Activated T-cell treated with anti-CD3 and anti-CD28 coated beads, Interleukin-2, amount 50 U/mL, for 72 hours (primary cell): ENCODE results near the gene ZSCAN4. TPM values are rescaled to one million over a fixed set of nuclear protein-coding genes. Genes with fewer than 3 reads are reported as not detected.
A peak's percentile ranks its signal among the peaks of the same experiment; 100 is the strongest.

Experiments
- ATAC-seq, 2 donors: fragments of 150-1000 bp; cut with Tn5 transposase; replicated peaks in 1 of 2; 2 replicates each; pipeline ENCODE4 v1.10.0; 2021; ENCODE audit warnings: moderate library complexity in 2 of 2, mild to moderate bottlenecking in 1 of 2
- DNase-seq, 2 donors: peaks; one replicate each; pipeline ENCODE4 v3.0.0; 2021 to 2022; ENCODE audit warnings: mixed read lengths in 1 of 2
- H3K27ac Mint-ChIP-seq: one replicate; pipeline ENCODE4 v1.8.0; 2022; ENCODE audit warnings: mild to moderate bottlenecking, moderate library complexity, mixed read lengths
- H3K27me3 Mint-ChIP-seq: one replicate; pipeline ENCODE4 v1.8.0; 2022; ENCODE audit warnings: low read depth, mixed read lengths
- H3K36me3 Mint-ChIP-seq, 2 donors: one replicate each; pipeline ENCODE4 v1.8.0; 2022; ENCODE audit warnings: mixed read lengths in 2 of 2, mild to moderate bottlenecking in 1 of 2; ENCODE audit not compliant: insufficient read depth in 2 of 2
- H3K4me1 Mint-ChIP-seq: one replicate; pipeline ENCODE4 v1.8.0; 2022; ENCODE audit warnings: low read depth, mixed read lengths
- H3K4me3 Mint-ChIP-seq, 2 donors: one replicate each; pipeline ENCODE4 v1.8.0; 2022; ENCODE audit warnings: mild to moderate bottlenecking in 2 of 2, mixed read lengths in 2 of 2, moderate library complexity in 2 of 2
- H3K9me3 Mint-ChIP-seq, 2 donors: one replicate each; pipeline ENCODE4 v1.8.0; 2022; ENCODE audit warnings: mixed read lengths in 2 of 2
- total RNA-seq, 2 donors: library from RNA; stranded (reverse); gene quantifications; one replicate each; pipeline ENCODE4 v1.2.3, GENCODE V29; 2022

The ZSCAN4 gene
- total RNA-seq, 2 donors from 2014 or later, result not detected

DNA sequence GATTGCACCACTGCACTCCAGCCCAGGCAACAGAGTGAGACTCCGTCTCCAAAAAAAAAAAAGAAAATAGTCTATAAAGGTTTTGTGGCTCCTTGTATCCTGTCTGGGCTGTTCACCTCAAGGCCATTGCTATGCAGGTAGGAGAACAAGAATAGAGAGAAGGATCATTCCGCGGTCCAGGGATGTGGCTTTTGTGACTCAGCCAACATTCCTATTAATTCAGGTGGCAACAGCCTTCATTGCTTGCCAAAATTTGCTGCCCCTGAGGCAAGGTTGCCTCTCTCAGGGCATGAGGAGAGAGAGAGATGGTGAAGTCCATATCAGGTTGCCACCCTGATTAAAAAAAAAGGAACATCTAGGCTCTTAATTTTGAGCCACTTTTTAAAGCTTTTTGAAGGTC, 21.0 kb downstream of the ZSCAN4 start:
- Mint-ChIP-seq H3K4me3 (no peak overlapping the region), H3K27me3 (no peaks in the 10 kb centered on the region), H3K9me3 (peaks cover 27 to 38% of the 10 kb centered on the region in 2 donors), H3K36me3 (peaks cover 64 to 77% of the 10 kb centered on the region in 2 donors), H3K4me1 (peaks cover 3% of the 10 kb centered on the region), H3K27ac (no peak overlapping the region)
- no peak for DNase-seq
- no peak for ATAC-seq

DNA sequence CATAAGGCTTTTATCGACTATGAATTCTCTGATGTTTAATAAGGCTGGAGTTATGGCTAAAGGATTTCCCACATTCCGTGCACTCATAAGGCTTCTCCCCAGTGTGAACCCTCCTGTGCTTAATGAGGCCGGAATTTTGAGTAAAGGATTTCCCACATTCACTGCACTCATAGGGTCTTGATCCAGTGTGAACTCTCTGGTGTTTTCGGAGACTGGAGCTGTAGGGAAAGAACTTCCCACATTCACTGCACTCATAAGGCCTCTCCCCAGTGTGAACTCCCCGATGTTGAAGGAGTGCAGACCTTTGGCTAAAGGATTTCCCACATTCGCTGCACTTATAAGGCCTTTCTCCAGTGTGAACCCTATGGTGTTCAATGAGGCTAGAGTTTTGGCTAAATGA, 32.9 kb downstream of the ZSCAN4 start:
- Mint-ChIP-seq H3K4me3 (no peak overlapping the region), H3K27me3 (no peaks in the 10 kb centered on the region), H3K36me3 (peaks cover 62 to 76% of the 10 kb centered on the region in 2 donors), H3K4me1 (no peaks in the 10 kb centered on the region), H3K9me3 (peaks cover 26 to 44% of the 10 kb centered on the region in 2 donors), H3K27ac (no peak overlapping the region)
- DNase-seq (no peak), ATAC-seq (no peak)

DNA sequence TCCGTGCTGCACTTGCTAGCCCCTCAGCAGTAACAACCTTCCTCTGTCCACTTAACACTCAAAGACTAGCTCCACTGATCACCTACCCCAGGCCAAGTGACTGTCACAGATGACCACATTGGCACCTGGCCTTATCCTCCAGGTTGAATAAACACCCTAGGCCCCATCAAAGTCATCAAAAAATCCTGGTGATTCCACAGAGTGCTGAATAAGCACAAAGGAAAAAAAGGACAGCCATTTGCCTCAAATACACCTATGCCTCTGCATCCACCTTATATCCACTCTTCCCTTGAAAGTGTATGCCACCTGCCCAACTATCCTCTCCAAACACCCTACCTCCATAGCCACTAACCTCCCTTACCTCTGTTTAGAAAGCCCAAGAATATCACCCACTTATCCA, 37.6 kb downstream of the ZSCAN4 start:
- no peaks in the 10 kb centered on the region for H3K27me3 Mint-ChIP-seq
- peaks cover 24% of the 10 kb centered on the region for H3K4me1 Mint-ChIP-seq
- peaks cover 63 to 73% of the 10 kb centered on the region in 2 donors for H3K36me3 Mint-ChIP-seq
- H3K4me3 Mint-ChIP-seq, result no peak overlapping the region
- DNase-seq (no peak), ATAC-seq (no peak)
- H3K9me3 Mint-ChIP-seq, result peaks cover 30 to 43% of the 10 kb centered on the region in 2 donors
- no peak overlapping the region for H3K27ac Mint-ChIP-seq

DNA sequence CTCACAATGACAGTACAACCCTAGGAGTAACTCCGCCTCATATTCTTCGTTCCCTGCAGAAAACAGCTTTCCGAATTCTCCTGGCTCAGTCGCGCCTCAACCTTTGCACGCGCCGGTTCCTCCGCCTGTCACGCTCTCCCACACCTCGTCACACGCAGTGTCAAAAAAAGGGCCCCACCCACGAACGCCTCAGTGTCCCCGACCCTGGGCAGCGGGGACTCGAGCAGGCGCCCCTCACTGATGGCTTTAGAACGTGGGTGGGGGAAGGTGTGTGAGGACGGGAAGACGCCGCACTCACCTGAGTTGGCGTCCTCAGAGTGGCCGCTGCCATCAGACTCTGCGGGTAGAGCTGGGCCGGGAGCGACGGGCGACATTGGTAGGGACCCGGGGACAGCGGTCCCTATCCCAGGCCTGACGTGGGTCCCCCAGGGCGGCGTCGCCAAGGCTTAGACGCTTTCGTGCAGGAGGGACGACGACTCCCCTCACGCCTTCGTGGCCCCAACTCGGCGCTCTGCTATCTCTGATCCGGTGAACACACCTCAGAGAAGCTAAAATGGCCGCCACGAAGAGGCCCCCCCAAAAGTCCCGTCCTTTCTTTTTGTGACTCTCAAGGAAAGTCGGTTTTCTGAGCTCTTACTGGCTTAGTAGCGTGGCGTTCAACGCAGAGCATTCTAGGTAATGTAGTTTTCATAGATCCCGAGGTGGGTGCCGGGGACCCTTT, 40.1 kb downstream of the ZSCAN4 start, which contains the start of gene ZNF154:
ZNF154 (minus strand) TSS at position 564 of the 721 bp plus-strand sequence; CDS start at position 331, 233 bp downstream.
- peak within 1 kb of the TSS; percentile 87 to 91 for H3K4me3 Mint-ChIP-seq
- DNase-seq, result peak; percentile 57 to 58
- peaks cover 24% of the 10 kb centered on the region for H3K4me1 Mint-ChIP-seq
- H3K27ac Mint-ChIP-seq, result peak within 1 kb of the TSS; percentile 68
- ATAC-seq, result peak; percentile 89 to 93
- H3K9me3 Mint-ChIP-seq, result peaks cover 25 to 34% of the 10 kb centered on the region in 2 donors
- H3K27me3 Mint-ChIP-seq, result no peaks in the 10 kb centered on the region
- peaks cover 47 to 58% of the 10 kb centered on the region in 2 donors for H3K36me3 Mint-ChIP-seq

DNA sequence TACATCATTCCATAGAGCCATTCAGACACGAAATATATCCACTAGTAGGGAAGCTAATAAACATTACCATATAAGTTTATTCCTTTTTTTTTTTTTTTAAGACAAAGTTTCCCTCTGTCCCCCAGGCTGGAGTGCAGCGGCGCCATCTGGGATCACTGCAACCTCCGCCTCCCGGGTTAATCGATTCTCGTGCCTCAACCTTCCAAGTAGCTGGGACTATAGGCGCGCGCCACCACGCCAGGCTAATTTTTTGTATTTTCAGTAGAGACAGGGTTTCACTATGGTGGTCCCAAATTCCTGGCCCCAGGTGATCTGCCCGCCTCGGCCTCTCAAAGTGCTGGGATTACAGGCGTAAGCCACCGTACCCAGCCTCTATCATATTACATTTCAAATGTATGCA, 40.9 kb downstream of the ZSCAN4 start:
- Mint-ChIP-seq H3K4me3 (peak overlapping the region; percentile 87 to 91), H3K9me3 (peaks cover 20 to 27% of the 10 kb centered on the region in 2 donors)

DNA sequence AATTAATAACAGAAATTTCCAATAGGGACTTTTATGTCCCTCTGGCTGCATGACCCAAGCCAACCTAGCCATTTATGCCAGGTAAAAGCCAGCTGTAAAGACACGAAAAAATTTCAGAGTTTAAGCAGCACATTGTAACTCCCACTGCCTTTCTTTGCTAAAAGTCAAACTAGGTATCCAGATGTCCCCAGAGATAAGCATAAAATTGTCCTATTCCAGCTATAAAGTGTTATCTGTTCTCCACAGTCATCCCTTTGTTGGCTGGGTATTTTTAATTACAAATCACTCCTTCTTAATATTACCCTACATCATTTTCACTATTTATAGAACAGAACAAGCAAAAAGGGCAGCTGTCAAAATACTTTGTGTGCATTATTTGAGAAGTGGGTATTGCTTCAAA, 43.5 kb downstream of the ZSCAN4 start:
- peaks cover 21% of the 10 kb centered on the region in 2 donors for H3K9me3 Mint-ChIP-seq

More for the DNA sequence above, 40.9 kb downstream of the ZSCAN4 start:
- H3K36me3 Mint-ChIP-seq, result peaks cover 43 to 57% of the 10 kb centered on the region in 2 donors
- no peaks in the 10 kb centered on the region for H3K27me3 Mint-ChIP-seq
- peaks cover 24% of the 10 kb centered on the region for H3K4me1 Mint-ChIP-seq
- no peak for ATAC-seq
- DNase-seq, result no peak
- peak overlapping the region; percentile 68 for H3K27ac Mint-ChIP-seq

DNA sequence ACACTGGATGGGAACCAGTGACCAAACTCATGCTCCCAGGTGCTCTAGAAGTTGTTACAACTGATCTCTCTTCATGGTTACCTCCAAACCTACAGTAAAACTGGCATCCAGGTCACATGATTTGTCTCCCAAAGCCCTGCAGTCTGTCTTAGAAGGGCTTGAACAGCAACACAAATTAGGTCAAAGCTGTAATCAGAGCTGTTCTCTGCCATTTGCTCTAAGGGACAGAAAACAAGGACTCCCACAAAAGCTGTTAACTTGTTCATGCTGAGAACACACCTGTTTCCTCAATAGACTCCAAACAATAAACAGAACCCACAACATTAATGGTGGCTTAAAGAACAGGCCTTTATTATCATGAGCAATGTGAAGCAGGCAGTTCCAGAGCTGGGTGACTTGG, 50.7 kb downstream of the ZSCAN4 start:
- peaks cover 57 to 71% of the 10 kb centered on the region in 2 donors for H3K36me3 Mint-ChIP-seq
- peaks cover 30 to 41% of the 10 kb centered on the region in 2 donors for H3K9me3 Mint-ChIP-seq

More for the DNA sequence above, 43.5 kb downstream of the ZSCAN4 start:
- peaks cover 36 to 54% of the 10 kb centered on the region in 2 donors for H3K36me3 Mint-ChIP-seq
- no peak overlapping the region for H3K27ac Mint-ChIP-seq
- no peak overlapping the region for H3K4me3 Mint-ChIP-seq
- ATAC-seq (no peak), DNase-seq (no peak)
- H3K27me3 Mint-ChIP-seq, result no peaks in the 10 kb centered on the region
- peaks cover 22% of the 10 kb centered on the region for H3K4me1 Mint-ChIP-seq

DNA sequence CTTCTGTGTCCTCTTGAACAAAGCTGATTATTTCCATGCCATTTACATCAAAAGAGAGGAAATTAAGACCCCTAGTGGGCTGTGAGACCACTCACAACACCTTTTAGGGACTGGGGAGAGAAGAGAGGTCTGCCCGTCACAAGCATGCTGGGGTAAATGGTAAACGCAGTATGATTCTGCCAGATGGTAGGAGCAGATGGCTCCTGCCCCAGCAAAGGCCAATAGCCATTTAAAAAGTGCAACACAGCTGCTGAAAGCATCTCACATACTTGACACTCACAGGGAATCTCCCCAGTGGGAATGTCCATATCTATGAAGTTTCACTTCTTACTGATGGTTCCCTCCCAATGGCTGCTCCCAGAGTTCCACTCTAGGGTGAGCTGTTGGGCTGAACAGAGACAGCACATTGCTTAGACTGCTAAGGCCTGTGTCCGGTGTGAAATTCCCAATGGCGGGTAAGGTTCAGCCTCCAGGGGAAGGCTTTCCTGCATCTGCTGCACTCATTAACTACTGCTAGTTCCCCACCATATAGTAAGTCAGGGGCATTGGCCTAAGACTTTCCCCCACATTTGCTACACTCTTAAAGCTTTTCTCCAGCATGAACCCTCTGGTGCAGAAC, 51.3 kb downstream of the ZSCAN4 start:
- H3K4me1 Mint-ChIP-seq, result peaks cover 8% of the 10 kb centered on the region
- no peak for DNase-seq
- H3K4me3 Mint-ChIP-seq, result no peak overlapping the region
- peaks cover 59 to 71% of the 10 kb centered on the region in 2 donors for H3K36me3 Mint-ChIP-seq
- H3K9me3 Mint-ChIP-seq, result peaks cover 29 to 41% of the 10 kb centered on the region in 2 donors
- ATAC-seq, result no peak
- H3K27me3 Mint-ChIP-seq, result no peaks in the 10 kb centered on the region
- no peak overlapping the region for H3K27ac Mint-ChIP-seq

More for the DNA sequence above, 50.7 kb downstream of the ZSCAN4 start:
- ATAC-seq, result no peak
- no peak overlapping the region for H3K4me3 Mint-ChIP-seq
- H3K27ac Mint-ChIP-seq, result no peak overlapping the region
- DNase-seq, result no peak
- no peaks in the 10 kb centered on the region for H3K27me3 Mint-ChIP-seq
- H3K4me1 Mint-ChIP-seq, result peaks cover 4% of the 10 kb centered on the region

DNA sequence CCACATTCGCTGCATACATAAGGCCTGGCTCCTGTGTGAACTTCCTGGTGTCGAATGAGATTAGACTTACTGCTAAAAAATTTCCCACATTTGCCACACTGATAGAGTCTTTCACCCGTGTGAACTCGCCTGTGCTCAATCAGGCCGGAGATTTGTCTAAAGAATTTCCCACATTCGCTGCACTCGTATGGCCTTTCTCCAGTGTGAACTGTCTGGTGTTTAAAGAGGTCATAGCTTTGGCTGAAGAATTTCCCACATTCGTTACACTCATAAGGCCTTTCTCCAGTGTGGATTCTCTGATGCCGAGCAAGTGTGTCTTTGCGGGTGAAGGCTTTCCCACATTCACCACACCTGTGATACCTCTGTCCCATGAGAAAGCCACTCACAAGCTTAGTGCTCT, 52.1 kb downstream of the ZSCAN4 start:
- DNase-seq, result no peak
- H3K9me3 Mint-ChIP-seq, result peaks cover 27 to 40% of the 10 kb centered on the region in 2 donors
- H3K4me1 Mint-ChIP-seq, result peaks cover 10% of the 10 kb centered on the region
- no peak overlapping the region for H3K27ac Mint-ChIP-seq
- ATAC-seq, result no peak
- H3K27me3 Mint-ChIP-seq, result no peaks in the 10 kb centered on the region
- H3K36me3 Mint-ChIP-seq, result peaks cover 56 to 70% of the 10 kb centered on the region in 2 donors
- no peak overlapping the region for H3K4me3 Mint-ChIP-seq

Other genes with a start within 250 kb of the ZSCAN4 start
- gene ZNF749, start 233.6 kb upstream of the ZSCAN4 start, total RNA-seq, result 10 to 100 TPM; 16.5 to 18.0 TPM
- 1 to 10 TPM in 1 of 2 donors, under 1 TPM in 1; 0.37 to 1.1 TPM for gene VN1R1, start 211.8 kb upstream of the ZSCAN4 start, total RNA-seq
- gene ZNF772, start 191.4 kb upstream of the ZSCAN4 start, total RNA-seq, result 1 to 10 TPM; 6.4 to 7.7 TPM
- gene ZNF419, start 181.2 kb upstream of the ZSCAN4 start, total RNA-seq, result 10 to 100 TPM; 10.2 to 11.1 TPM
- gene ZNF773, start 169.0 kb upstream of the ZSCAN4 start, total RNA-seq, result 10 to 100 TPM; 11.9 to 12.7 TPM
- gene ZNF549, start 141.6 kb upstream of the ZSCAN4 start, total RNA-seq, result 1 to 10 TPM; 6.8 to 6.9 TPM
- 10 to 100 TPM; 12.2 to 12.9 TPM for gene ZNF550, start 109.1 kb upstream of the ZSCAN4 start, total RNA-seq
- gene ZNF416, start 90.0 kb upstream of the ZSCAN4 start, total RNA-seq, result 1 to 10 TPM; 3.2 to 5.5 TPM
- gene ZIK1, start 84.8 kb upstream of the ZSCAN4 start, total RNA-seq, result 1 to 10 TPM; 5.1 to 9.0 TPM
- gene ZNF530, start 69.0 kb upstream of the ZSCAN4 start, total RNA-seq, result 1 to 10 TPM; 5.6 to 7.9 TPM
- 10 to 100 TPM; 12.8 to 14.0 TPM for gene ZNF134, start 54.7 kb upstream of the ZSCAN4 start, total RNA-seq
- 10 to 100 TPM; 13.5 to 18.2 TPM for gene ZNF211, start 35.8 kb upstream of the ZSCAN4 start, total RNA-seq
- 10 to 100 TPM in 1 of 2 donors, 1 to 10 TPM in 1; 7.3 to 12.2 TPM for gene ZNF551, start 13.0 kb downstream of the ZSCAN4 start, total RNA-seq
- 1 to 10 TPM; 4.3 to 5.3 TPM for gene ZNF154, start 40.3 kb downstream of the ZSCAN4 start, total RNA-seq
- gene ZNF671, start 58.7 kb downstream of the ZSCAN4 start, total RNA-seq, result 10 to 100 TPM; 14.3 to 20.1 TPM
- gene ZNF776, start 77.9 kb downstream of the ZSCAN4 start, total RNA-seq, result 10 to 100 TPM; 13.4 to 14.1 TPM
- gene ZNF586, start 100.7 kb downstream of the ZSCAN4 start, total RNA-seq, result 10 to 100 TPM; 18.5 to 20.0 TPM
- 1 to 10 TPM; 7.7 to 8.4 TPM for gene ZNF552, start 146.0 kb downstream of the ZSCAN4 start, total RNA-seq
- gene ZNF587B, start 161.4 kb downstream of the ZSCAN4 start, total RNA-seq, result 10 to 100 TPM; 16.8 to 18.0 TPM
- gene ZNF587, start 180.9 kb downstream of the ZSCAN4 start, total RNA-seq, result 10 to 100 TPM; 31.5 to 32.5 TPM
- gene ZNF814, start 220.1 kb downstream of the ZSCAN4 start, total RNA-seq, result 10 to 100 TPM; 16.1 to 21.4 TPM
- 10 to 100 TPM; 12.6 to 13.8 TPM for gene ZNF417, start 247.7 kb downstream of the ZSCAN4 start, total RNA-seq